Measurements from ENCODE around the gene LRRC28. TPM values are rescaled to one million over a fixed set of nuclear protein-coding genes. Genes with fewer than 3 reads are reported as not detected.

Gene LRRC28
- total and polyA plus RNA-seq, 7 experiments from 2014 or later = 15.0 to 25.9 (median 19.9) TPM

GRCh38 chr15:99315636-99316035, 64.4 kb downstream of the LRRC28 start:
- Mint-ChIP-seq H3K27ac (no peak overlapping the region), H3K36me3 (peaks cover 9 to 27% (median 23%) of the 10 kb centered on the region in 5 donors), H3K4me1 (peaks cover 0 to 6% (median 0%) of the 10 kb centered on the region in 7 donors), H3K27me3 (no peaks in the 10 kb centered on the region), H3K4me3 (no peak overlapping the region), H3K9me3 (peaks cover 0 to 19% (median 9%) of the 10 kb centered on the region in 11 donors)
- Histone ChIP-seq H3K36me3 (ENCODE audit: control insufficient read depth in 2 of 3, insufficient read depth in 3 of 3, low read length in 3 of 3) (no peaks in the 10 kb centered on the region), H3K27ac (ENCODE audit: low read depth, low read length) (no peak overlapping the region), H3K27me3 (ENCODE audit: control insufficient read depth in 2 of 2, insufficient read depth in 2 of 2, low read length in 2 of 2) (no peaks in the 10 kb centered on the region), H3K9me3 (ENCODE audit: control insufficient read depth in 2 of 3, low read length in 3 of 3) (no peaks in the 10 kb centered on the region), H3K4me3 (ENCODE audit: low read length) (no peak overlapping the region), H3K4me1 (ENCODE audit: control insufficient read depth in 2 of 2, insufficient read depth in 2 of 2, low read length in 2 of 2) (no peaks in the 10 kb centered on the region)
- CTCF ChIA-PET = interaction anchor here (1.3 kb wide), 1 partner anchor 389 kb away, joined by 5 read pairs; no protein-coding TSS in a partner anchor
- POLR2A ChIA-PET = no interaction called here
- intact Hi-C loops (cut with micrococcal nuclease) = no loop called here
- ATAC-seq (no peak), DNase-seq (no peak)

- Histone ChIP-seq H3K27me3 (ENCODE audit: control insufficient read depth in 2 of 2, insufficient read depth in 2 of 2, low read length in 2 of 2) (no peaks in the 10 kb centered on the region), H3K4me3 (ENCODE audit: low read length) (no peak overlapping the region), H3K36me3 (ENCODE audit: control insufficient read depth in 2 of 3, insufficient read depth in 3 of 3, low read length in 3 of 3) (no peaks in the 10 kb centered on the region), H3K27ac (ENCODE audit: low read depth, low read length) (no peak overlapping the region), H3K4me1 (ENCODE audit: control insufficient read depth in 2 of 2, insufficient read depth in 2 of 2, low read length in 2 of 2) (no peaks in the 10 kb centered on the region), H3K9me3 (ENCODE audit: control insufficient read depth in 2 of 3, low read length in 3 of 3) (no peaks in the 10 kb centered on the region)
- Mint-ChIP-seq H3K4me1 (peaks cover 0 to 8% (median 0%) of the 10 kb centered on the region in 7 donors), H3K9me3 (no peaks in the 10 kb centered on the region), H3K4me3 (no peak overlapping the region), H3K27me3 (no peaks in the 10 kb centered on the region), H3K36me3 (peaks cover 0 to 10% (median under 1%) of the 10 kb centered on the region in 5 donors), H3K27ac (no peak overlapping the region)
- intact Hi-C loops (cut with micrococcal nuclease) = no loop called here
- no peak for DNase-seq
- no peak for ATAC-seq
- ChIA-PET POLR2A (no interaction called here), CTCF (interaction anchor here (0.6 kb wide), 1 partner anchor 415 kb away, joined by 4 read pairs; no protein-coding TSS in a partner anchor)
Observed at GRCh38 chr15:99320374-99321215, 69.3 kb downstream of the LRRC28 start.

GRCh38 chr15:99321468-99321867, 70.2 kb downstream of the LRRC28 start:
- ChIA-PET POLR2A (no interaction called here), CTCF (no interaction called here)
- Mint-ChIP-seq H3K4me3 (no peak overlapping the region), H3K4me1 (peaks cover 0 to 8% (median 0%) of the 10 kb centered on the region in 7 donors), H3K27me3 (no peaks in the 10 kb centered on the region), H3K36me3 (peaks cover 0 to 6% (median 0%) of the 10 kb centered on the region in 5 donors), H3K27ac (no peak overlapping the region), H3K9me3 (no peaks in the 10 kb centered on the region)
- ATAC-seq = no peak
- no peak overlapping the region for H3K4me3 ChIP-seq (ENCODE audit: low read length)
- no peak for DNase-seq
- intact Hi-C loops (cut with micrococcal nuclease) = no loop called here
- no peaks in the 10 kb centered on the region for H3K36me3 ChIP-seq (ENCODE audit: control insufficient read depth in 2 of 3, insufficient read depth in 3 of 3, low read length in 3 of 3)
- H3K27me3 ChIP-seq (ENCODE audit: control insufficient read depth in 2 of 2, insufficient read depth in 2 of 2, low read length in 2 of 2) = no peaks in the 10 kb centered on the region
- no peak overlapping the region for H3K27ac ChIP-seq (ENCODE audit: low read depth, low read length)
- no peaks in the 10 kb centered on the region for H3K9me3 ChIP-seq (ENCODE audit: control insufficient read depth in 2 of 3, low read length in 3 of 3)
- no peaks in the 10 kb centered on the region for H3K4me1 ChIP-seq (ENCODE audit: control insufficient read depth in 2 of 2, insufficient read depth in 2 of 2, low read length in 2 of 2)

- ChIA-PET CTCF (no interaction called here), POLR2A (no interaction called here)
- DNase-seq (no peak), ATAC-seq (no peak)
- no peaks in the 10 kb centered on the region for H3K36me3 ChIP-seq (ENCODE audit: control insufficient read depth in 2 of 3, insufficient read depth in 3 of 3, low read length in 3 of 3)
- Mint-ChIP-seq H3K36me3 (peaks cover 0 to 6% (median under 1%) of the 10 kb centered on the region in 5 donors), H3K4me3 (no peak overlapping the region), H3K27ac (no peak overlapping the region), H3K9me3 (no peaks in the 10 kb centered on the region), H3K4me1 (peaks cover 0 to 8% (median 0%) of the 10 kb centered on the region in 7 donors), H3K27me3 (no peaks in the 10 kb centered on the region)
- no peaks in the 10 kb centered on the region for H3K4me1 ChIP-seq (ENCODE audit: control insufficient read depth in 2 of 2, insufficient read depth in 2 of 2, low read length in 2 of 2)
- no peaks in the 10 kb centered on the region for H3K9me3 ChIP-seq (ENCODE audit: control insufficient read depth in 2 of 3, low read length in 3 of 3)
- no peak overlapping the region for H3K27ac ChIP-seq (ENCODE audit: low read depth, low read length)
- no peak overlapping the region for H3K4me3 ChIP-seq (ENCODE audit: low read length)
- H3K27me3 ChIP-seq (ENCODE audit: control insufficient read depth in 2 of 2, insufficient read depth in 2 of 2, low read length in 2 of 2) = no peaks in the 10 kb centered on the region
- intact Hi-C loops (cut with micrococcal nuclease) = no loop called here
Observed at GRCh38 chr15:99322643-99323405, 71.5 kb downstream of the LRRC28 start.

- Histone ChIP-seq H3K27me3 (ENCODE audit: control insufficient read depth in 2 of 2, insufficient read depth in 2 of 2, low read length in 2 of 2) (no peaks in the 10 kb centered on the region), H3K36me3 (ENCODE audit: control insufficient read depth in 2 of 3, insufficient read depth in 3 of 3, low read length in 3 of 3) (no peaks in the 10 kb centered on the region), H3K9me3 (ENCODE audit: control insufficient read depth in 2 of 3, low read length in 3 of 3) (no peaks in the 10 kb centered on the region), H3K27ac (ENCODE audit: low read depth, low read length) (no peak overlapping the region), H3K4me3 (ENCODE audit: low read length) (no peak overlapping the region), H3K4me1 (ENCODE audit: control insufficient read depth in 2 of 2, insufficient read depth in 2 of 2, low read length in 2 of 2) (no peaks in the 10 kb centered on the region)
- Mint-ChIP-seq H3K9me3 (no peaks in the 10 kb centered on the region), H3K27ac (no peak overlapping the region), H3K27me3 (no peaks in the 10 kb centered on the region), H3K4me3 (no peak overlapping the region), H3K36me3 (peaks cover 0 to 6% (median 1%) of the 10 kb centered on the region in 5 donors), H3K4me1 (peaks cover 0 to 8% (median 0%) of the 10 kb centered on the region in 7 donors)
- DNase-seq (no peak), ATAC-seq (no peak)
- ChIA-PET POLR2A (no interaction called here), CTCF (no interaction called here)
- intact Hi-C loops (cut with micrococcal nuclease) = no loop called here
Observed at GRCh38 chr15:99324082-99324620, 72.9 kb downstream of the LRRC28 start.

GRCh38 chr15:99324700-99325099, 73.4 kb downstream of the LRRC28 start:
- Mint-ChIP-seq H3K27me3 (no peaks in the 10 kb centered on the region), H3K9me3 (no peaks in the 10 kb centered on the region), H3K27ac (no peak overlapping the region), H3K4me3 (no peak overlapping the region), H3K4me1 (peaks cover 0 to 8% (median 0%) of the 10 kb centered on the region in 7 donors), H3K36me3 (peaks cover 0 to 7% (median 1%) of the 10 kb centered on the region in 5 donors)
- Histone ChIP-seq H3K4me1 (ENCODE audit: control insufficient read depth in 2 of 2, insufficient read depth in 2 of 2, low read length in 2 of 2) (no peaks in the 10 kb centered on the region), H3K4me3 (ENCODE audit: low read length) (no peak overlapping the region), H3K9me3 (ENCODE audit: control insufficient read depth in 2 of 3, low read length in 3 of 3) (no peaks in the 10 kb centered on the region), H3K27ac (ENCODE audit: low read depth, low read length) (no peak overlapping the region), H3K36me3 (ENCODE audit: control insufficient read depth in 2 of 3, insufficient read depth in 3 of 3, low read length in 3 of 3) (no peaks in the 10 kb centered on the region), H3K27me3 (ENCODE audit: control insufficient read depth in 2 of 2, insufficient read depth in 2 of 2, low read length in 2 of 2) (no peaks in the 10 kb centered on the region)
- intact Hi-C loops (cut with micrococcal nuclease) = no loop called here
- CTCF ChIA-PET = no interaction called here
- POLR2A ChIA-PET = no interaction called here
- no peak for ATAC-seq
- DNase-seq = no peak
